Left ventricle myocardium inferior (tissue), 1 donor: ENCODE measurements around the gene PTPRR. TPM values are rescaled to one million over a fixed set of nuclear protein-coding genes. Genes with fewer than 3 reads are reported as not detected.

ENCODE experiments used
- DNase-seq: peaks from one replicate; pipeline ENCODE4 v3.0.0-alpha.2; 2020
- H3K27ac ChIP-seq: fragments of 200-600 bp; replicated peaks from 2 replicates; pipeline ENCODE4 v1.8.0; 2021
- H3K27me3 ChIP-seq: fragments of 200-600 bp; 2 replicates; pipeline ENCODE4 v1.8.0; 2021; ENCODE audit warnings: low read depth
- H3K36me3 ChIP-seq: fragments of 200-600 bp; 2 replicates; pipeline ENCODE4 v1.8.0; 2021
- H3K4me1 ChIP-seq: fragments of 200-600 bp; 2 replicates; pipeline ENCODE4 v1.8.0; 2021
- H3K4me3 ChIP-seq: fragments of 200-600 bp; 2 replicates; pipeline ENCODE4 v1.8.0; 2021; ENCODE audit warnings: mild to moderate bottlenecking, moderate library complexity
- H3K9me3 ChIP-seq: fragments of 200-600 bp; replicated peaks from 2 replicates; pipeline ENCODE4 v1.8.0; 2021
- CTCF ChIP-seq: fragments of 200-600 bp; IDR thresholded peaks from 2 replicates; pipeline ENCODE4 v1.8.0; 2021; ENCODE audit warnings: antibody characterized with exemption, mild to moderate bottlenecking, borderline replicate concordance
- intact Hi-C: fragments of 100-400 bp; cut with micrococcal nuclease; formaldehyde crosslinking; loops from one replicate; pipeline ENCODE4 v1.11.0; 2022
- total RNA-seq: library from RNA; stranded (reverse); fragmentation: NEBNext Ultra II Directional; extraction: Animal tissue kit (Norgen Biotek cat#: 25700); gene quantifications from one replicate; pipeline ENCODE4 v1.2.1, GENCODE V29; 2021
- donor health status: DM: no; HTN: yes; CAD: no; lungs with severe emphysema.

Gene PTPRR
- total RNA-seq, 1 donor from 2014 or later = 1.3 TPM

GRCh38 chr12:70835948-70836347 lies 84.6 kb downstream of the PTPRR start:
- DNase-seq = no peak
- H3K36me3 ChIP-seq = no peaks in the 10 kb centered on the region
- H3K27ac ChIP-seq = no peak overlapping the region
- H3K27me3 ChIP-seq = no peaks in the 10 kb centered on the region
- intact Hi-C loops = no loop called here
- peaks cover 2% of the 10 kb centered on the region for H3K4me1 ChIP-seq
- no peaks in the 10 kb centered on the region for H3K9me3 ChIP-seq
- no peak overlapping the region for H3K4me3 ChIP-seq
- no peak for TF ChIP-seq CTCF

GRCh38 chr12:70831543-70831942 lies 89.0 kb downstream of the PTPRR start:
- Histone ChIP-seq H3K27ac (no peak overlapping the region), H3K9me3 (no peaks in the 10 kb centered on the region), H3K27me3 (no peaks in the 10 kb centered on the region), H3K4me3 (no peak overlapping the region), H3K36me3 (no peaks in the 10 kb centered on the region), H3K4me1 (no peaks in the 10 kb centered on the region)
- DNase-seq = no peak
- no peak for TF ChIP-seq CTCF
- intact Hi-C loops = no loop called here

GRCh38 chr12:70830221-70831061 lies 90.1 kb downstream of the PTPRR start:
- no peak overlapping the region for H3K27ac ChIP-seq
- no peak for DNase-seq
- no peaks in the 10 kb centered on the region for H3K27me3 ChIP-seq
- no peaks in the 10 kb centered on the region for H3K36me3 ChIP-seq
- no peaks in the 10 kb centered on the region for H3K9me3 ChIP-seq
- intact Hi-C loops = no loop called here
- H3K4me1 ChIP-seq = no peaks in the 10 kb centered on the region
- TF ChIP-seq CTCF = no peak
- no peak overlapping the region for H3K4me3 ChIP-seq

GRCh38 chr12:70829070-70829469 lies 91.5 kb downstream of the PTPRR start:
- Histone ChIP-seq H3K4me3 (no peak overlapping the region), H3K36me3 (no peaks in the 10 kb centered on the region), H3K9me3 (no peaks in the 10 kb centered on the region), H3K4me1 (no peaks in the 10 kb centered on the region), H3K27ac (no peak overlapping the region), H3K27me3 (no peaks in the 10 kb centered on the region)
- no peak for DNase-seq
- no peak for TF ChIP-seq CTCF
- intact Hi-C loops = no loop called here

- intact Hi-C loops = no loop called here
Measured at GRCh38 chr12:70828351-70828750, 92.2 kb downstream of the PTPRR start.

More at GRCh38 chr12:70828351-70828750, 92.2 kb downstream of the PTPRR start:
- H3K4me3 ChIP-seq = no peak overlapping the region
- H3K4me1 ChIP-seq = no peaks in the 10 kb centered on the region
- no peaks in the 10 kb centered on the region for H3K9me3 ChIP-seq
- TF ChIP-seq CTCF = no peak
- H3K27ac ChIP-seq = no peak overlapping the region
- no peaks in the 10 kb centered on the region for H3K27me3 ChIP-seq
- H3K36me3 ChIP-seq = no peaks in the 10 kb centered on the region
- DNase-seq = no peak
